Vagina (tissue), 2 donors: ENCODE results near the gene DCDC2C. TPM values are rescaled to one million over a fixed set of nuclear protein-coding genes. Genes with fewer than 3 reads are reported as not detected.

Source experiments
- DNase-seq, 2 donors: peaks; one replicate each; pipeline ENCODE4 v3.0.0-alpha.2; 2017; ENCODE audit errors: extremely low spot score in 2 of 2
- H3K27ac ChIP-seq: fragments of 200-600 bp; sonication (generic); one replicate; pipeline ENCODE4 v1.5.1; 2019
- H3K27me3 ChIP-seq: fragments of 200-600 bp; sonication (generic); one replicate; pipeline ENCODE4 v1.5.1; 2019
- H3K36me3 ChIP-seq, 2 donors: fragments of 200-600 bp; sonication (generic); one replicate each; pipeline ENCODE4 v1.5.1; 2017 to 2019
- H3K4me1 ChIP-seq: fragments of 200-600 bp; sonication (generic); one replicate; pipeline ENCODE4 v1.5.1; 2019
- H3K4me3 ChIP-seq, 2 donors: fragments of 200-600 bp; sonication (generic); 1 replicate in 1 of 2; 2 replicates in 1 of 2; pipeline ENCODE4 v1.5.1; 2016 to 2019
- H3K9me3 ChIP-seq: fragments of 200-600 bp; sonication (generic); one replicate; pipeline ENCODE4 v1.5.1; 2019
- POLR2A ChIP-seq, 2 donors: fragments of 450-650 bp; IDR thresholded peaks; one replicate each; pipeline ENCODE4 v1.6.1; 2017; ENCODE audit warnings: antibody characterized with exemption in 2 of 2, mild to moderate bottlenecking in 2 of 2, moderate library complexity in 2 of 2
- POLR2AphosphoS5 ChIP-seq, 2 donors: sonication (generic); formaldehyde crosslinking; IDR thresholded peaks; one replicate each; pipeline ENCODE4 v1.9.0; 2017; ENCODE audit warnings: antibody characterized with exemption in 2 of 2, mild to moderate bottlenecking in 2 of 2, low read depth in 1 of 2; ENCODE audit not compliant: insufficient read depth in 1 of 2
- intact Hi-C: fragments of 100-400 bp; cut with DNase I; formaldehyde crosslinking; loops from one replicate; pipeline ENCODE4 v1.15.1; 2023
- total RNA-seq: library from RNA; depleted of rRNA; stranded (reverse); fragments of >200 nt; gene quantifications from one replicate; pipeline ENCODE4 v1.2.3, GENCODE V29; 2016
- TF ChIP-seq, protein P1 (sequence below), 3 experiments: fragments of 450-650 bp in 2 of 3; fragments of 200-600 bp in 1 of 3; sonication (generic) in 1 of 3; IDR thresholded peaks; one replicate each; pipeline ENCODE4 v1.5.1; 2017 to 2019; ENCODE audit warnings: antibody characterized with exemption in 3 of 3, mild to moderate bottlenecking in 2 of 3, moderate library complexity in 2 of 3

The DCDC2C gene
- total RNA-seq, 1 donor from 2014 or later = not detected

DNA sequence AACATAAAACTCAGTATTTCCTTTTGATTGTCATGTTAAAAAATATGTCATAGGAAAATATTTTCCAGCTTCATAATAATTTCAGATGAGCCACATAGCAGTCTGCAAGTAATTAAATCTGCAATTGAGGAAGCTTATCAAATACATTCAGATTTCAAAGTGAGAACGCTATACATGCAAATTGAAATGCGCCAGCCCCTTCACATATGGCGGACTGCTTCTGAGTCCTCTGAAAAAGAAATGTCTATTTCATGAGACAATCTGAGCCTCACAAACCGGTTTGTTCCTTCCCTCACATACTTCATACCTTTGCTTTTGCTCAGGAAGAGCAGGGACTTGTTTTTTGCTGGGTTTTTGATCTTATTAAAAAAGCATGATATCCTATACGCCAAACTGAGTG is 2.3 kb upstream of the DCDC2C start:
- intact Hi-C loops = no loop called here

DNA sequence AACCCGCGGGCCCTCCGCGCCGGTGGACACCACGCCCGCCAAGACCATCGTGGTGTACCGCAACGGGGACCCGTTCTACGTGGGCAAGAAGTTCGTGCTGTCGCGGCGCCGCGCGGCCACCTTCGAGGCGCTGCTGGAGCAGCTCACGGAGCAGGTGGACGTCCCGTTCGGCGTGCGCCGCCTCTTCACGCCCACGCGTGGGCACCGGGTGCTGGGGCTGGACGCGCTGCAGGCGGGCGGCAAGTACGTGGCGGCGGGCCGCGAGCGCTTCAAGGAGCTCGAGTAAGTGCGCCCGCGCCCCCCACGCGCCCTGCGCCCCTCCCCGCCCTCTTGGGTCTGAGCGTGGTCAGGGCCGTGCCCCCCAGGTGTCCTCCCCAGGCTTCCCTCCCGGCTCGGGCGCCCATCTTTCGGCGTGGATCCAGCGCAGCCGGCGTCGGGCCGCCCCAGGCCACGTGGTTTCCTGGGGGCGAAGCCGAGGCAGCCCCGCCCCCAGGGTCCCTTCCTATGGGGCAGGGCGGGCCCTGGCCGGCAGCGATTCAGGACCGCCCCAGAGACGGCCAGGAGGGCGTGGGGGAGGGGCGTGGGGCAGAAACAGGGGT is 481 bp downstream of the DCDC2C start:
- TF ChIP-seq POLR2AphosphoS5 (IDR thresholded peaks at IDR 0.05; ENCODE audit: insufficient read depth in 1 of 2, low read depth in 1 of 2) = no peak
- no peak for TF ChIP-seq POLR2A (IDR thresholded peaks at IDR 0.05)
- TF ChIP-seq, protein P1, sequence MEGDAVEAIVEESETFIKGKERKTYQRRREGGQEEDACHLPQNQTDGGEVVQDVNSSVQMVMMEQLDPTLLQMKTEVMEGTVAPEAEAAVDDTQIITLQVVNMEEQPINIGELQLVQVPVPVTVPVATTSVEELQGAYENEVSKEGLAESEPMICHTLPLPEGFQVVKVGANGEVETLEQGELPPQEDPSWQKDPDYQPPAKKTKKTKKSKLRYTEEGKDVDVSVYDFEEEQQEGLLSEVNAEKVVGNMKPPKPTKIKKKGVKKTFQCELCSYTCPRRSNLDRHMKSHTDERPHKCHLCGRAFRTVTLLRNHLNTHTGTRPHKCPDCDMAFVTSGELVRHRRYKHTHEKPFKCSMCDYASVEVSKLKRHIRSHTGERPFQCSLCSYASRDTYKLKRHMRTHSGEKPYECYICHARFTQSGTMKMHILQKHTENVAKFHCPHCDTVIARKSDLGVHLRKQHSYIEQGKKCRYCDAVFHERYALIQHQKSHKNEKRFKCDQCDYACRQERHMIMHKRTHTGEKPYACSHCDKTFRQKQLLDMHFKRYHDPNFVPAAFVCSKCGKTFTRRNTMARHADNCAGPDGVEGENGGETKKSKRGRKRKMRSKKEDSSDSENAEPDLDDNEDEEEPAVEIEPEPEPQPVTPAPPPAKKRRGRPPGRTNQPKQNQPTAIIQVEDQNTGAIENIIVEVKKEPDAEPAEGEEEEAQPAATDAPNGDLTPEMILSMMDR (IDR thresholded peaks at IDR 0.05) = no peak
- intact Hi-C loops = no loop called here
- Histone ChIP-seq H3K4me1 (peaks cover 5% of the 10 kb centered on the region), H3K4me3 (no peak overlapping the region), H3K36me3 (no peaks in the 10 kb centered on the region), H3K27ac (no peak overlapping the region), H3K27me3 (peaks cover 11% of the 10 kb centered on the region), H3K9me3 (no peaks in the 10 kb centered on the region)
- DNase-seq = no peak

More for the DNA sequence above, 2.3 kb upstream of the DCDC2C start:
- no peaks in the 10 kb centered on the region for H3K9me3 ChIP-seq
- no peak overlapping the region for H3K27ac ChIP-seq
- DNase-seq = no peak
- no peak overlapping the region for H3K4me3 ChIP-seq
- H3K27me3 ChIP-seq = peaks cover 11% of the 10 kb centered on the region
- no peak for TF ChIP-seq POLR2A (IDR thresholded peaks at IDR 0.05)
- TF ChIP-seq POLR2AphosphoS5 (IDR thresholded peaks at IDR 0.05; ENCODE audit: insufficient read depth in 1 of 2, low read depth in 1 of 2) = no peak
- TF ChIP-seq, protein P1 (IDR thresholded peaks at IDR 0.05) = no peak
- H3K36me3 ChIP-seq = no peaks in the 10 kb centered on the region
- H3K4me1 ChIP-seq = peaks cover 5% of the 10 kb centered on the region

DNA sequence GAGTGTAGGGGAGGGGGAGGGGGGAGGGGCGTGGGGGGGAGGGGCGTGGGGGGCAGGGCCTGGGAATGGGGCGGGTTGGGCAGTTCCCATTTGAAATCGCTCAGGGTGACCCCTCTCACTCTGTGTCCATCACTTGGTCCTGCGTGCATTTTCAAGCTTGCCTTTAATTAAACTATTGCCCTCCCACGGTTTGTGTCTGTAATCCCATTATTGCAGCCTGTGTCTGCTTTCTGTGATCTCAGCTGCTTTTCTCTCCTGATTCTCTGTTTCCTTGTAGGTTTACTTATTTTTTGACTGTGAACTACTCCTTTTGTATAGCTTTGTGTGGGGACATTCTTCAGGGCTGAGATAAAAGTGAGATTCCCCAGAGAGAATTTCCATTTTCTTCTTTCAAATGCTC is 1.3 kb downstream of the DCDC2C start:
- no peak overlapping the region for H3K27ac ChIP-seq
- H3K9me3 ChIP-seq = no peaks in the 10 kb centered on the region
- intact Hi-C loops = no loop called here
- TF ChIP-seq, protein P1 (IDR thresholded peaks at IDR 0.05) = no peak
- no peak for TF ChIP-seq POLR2AphosphoS5 (IDR thresholded peaks at IDR 0.05; ENCODE audit: insufficient read depth in 1 of 2, low read depth in 1 of 2)
- no peak overlapping the region for H3K4me3 ChIP-seq
- peaks cover 5% of the 10 kb centered on the region for H3K4me1 ChIP-seq
- no peaks in the 10 kb centered on the region for H3K36me3 ChIP-seq
- H3K27me3 ChIP-seq = peaks cover 11% of the 10 kb centered on the region
- no peak for DNase-seq

DNA sequence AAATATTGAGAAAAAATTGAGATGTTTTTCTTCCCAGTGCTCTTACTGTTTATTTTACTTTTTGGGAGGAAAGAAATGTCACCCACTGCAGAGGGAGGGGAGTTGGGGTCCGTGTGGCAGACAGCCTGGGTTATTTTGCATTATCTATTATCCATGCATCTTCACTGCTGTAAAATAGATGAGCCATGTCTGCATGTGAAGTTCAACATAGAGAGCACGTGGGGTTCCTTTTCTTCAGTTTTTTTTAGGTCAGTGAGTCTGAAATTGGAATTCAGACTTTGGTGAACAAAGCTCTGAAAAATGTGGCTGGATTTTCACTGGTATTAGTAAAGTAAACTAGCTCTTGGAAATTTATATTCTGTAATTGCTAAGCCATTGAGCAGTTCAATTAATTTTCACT is 2.4 kb downstream of the DCDC2C start:
- intact Hi-C loops = no loop called here

DNA sequence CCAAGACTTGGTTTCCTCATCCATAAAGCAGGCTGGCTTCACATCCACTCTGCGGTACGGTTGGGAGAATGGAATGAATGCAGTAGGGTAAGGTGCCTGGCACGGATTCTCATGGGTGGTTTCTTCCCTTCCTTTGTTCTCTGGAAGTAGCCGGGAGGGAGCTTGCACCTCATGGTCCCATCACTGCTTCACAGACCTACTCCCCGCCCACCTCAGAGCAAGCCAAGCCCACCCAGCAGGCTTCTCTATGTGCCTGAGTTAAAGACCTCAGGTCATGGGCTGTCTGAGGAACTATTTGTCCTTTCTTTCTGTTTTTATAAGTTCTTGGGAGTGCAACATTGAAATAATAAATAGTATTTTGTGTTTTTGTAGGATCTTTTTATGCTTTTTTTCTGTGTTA is 3.5 kb downstream of the DCDC2C start:
- H3K36me3 ChIP-seq = no peaks in the 10 kb centered on the region
- TF ChIP-seq POLR2A (IDR thresholded peaks at IDR 0.05) (no peak), POLR2AphosphoS5 (IDR thresholded peaks at IDR 0.05; ENCODE audit: insufficient read depth in 1 of 2, low read depth in 1 of 2) (no peak)
- TF ChIP-seq, protein P1 (IDR thresholded peaks at IDR 0.05) = no peak
- DNase-seq = no peak
- H3K4me3 ChIP-seq = no peak overlapping the region
- H3K27ac ChIP-seq = no peak overlapping the region
- no peaks in the 10 kb centered on the region for H3K9me3 ChIP-seq
- H3K4me1 ChIP-seq = peaks cover 5% of the 10 kb centered on the region
- intact Hi-C loops = no loop called here
- peaks cover 11% of the 10 kb centered on the region for H3K27me3 ChIP-seq

More for the DNA sequence above, 2.4 kb downstream of the DCDC2C start:
- DNase-seq = no peak
- H3K27me3 ChIP-seq = peaks cover 11% of the 10 kb centered on the region
- no peaks in the 10 kb centered on the region for H3K36me3 ChIP-seq
- no peaks in the 10 kb centered on the region for H3K9me3 ChIP-seq
- no peak overlapping the region for H3K4me3 ChIP-seq
- TF ChIP-seq, protein P1 (IDR thresholded peaks at IDR 0.05) = no peak
- TF ChIP-seq POLR2A (IDR thresholded peaks at IDR 0.05) = no peak
- no peak for TF ChIP-seq POLR2AphosphoS5 (IDR thresholded peaks at IDR 0.05; ENCODE audit: insufficient read depth in 1 of 2, low read depth in 1 of 2)
- no peak overlapping the region for H3K27ac ChIP-seq
- peaks cover 5% of the 10 kb centered on the region for H3K4me1 ChIP-seq
